ENCODE measurements around the gene GALNT12.

The GALNT12 gene

DNA sequence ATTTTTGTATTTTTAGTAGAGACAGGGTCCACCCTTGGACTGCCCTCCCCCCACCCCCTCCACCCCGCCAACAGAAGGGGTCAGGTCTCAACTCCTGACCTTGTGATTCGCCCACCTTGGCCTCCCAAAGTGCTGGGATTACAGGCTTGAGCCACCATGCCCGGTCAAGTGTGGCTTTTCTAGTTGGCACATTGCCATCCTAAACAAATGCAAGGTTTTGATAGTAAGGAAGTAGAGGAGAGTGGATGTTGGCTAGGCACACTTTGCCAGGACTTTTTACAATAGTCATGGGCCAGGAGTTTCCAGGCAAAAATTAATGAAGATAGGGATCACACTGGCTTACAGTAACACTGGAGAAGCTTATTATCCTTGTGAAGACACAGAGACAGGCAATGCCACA, 62.4 kb downstream of the GALNT12 start:
- H3K36me3 ChIP-seq (ENCODE audit: low read depth) = no peaks in the 10 kb centered on the region
- no peak overlapping the region for H3K27ac ChIP-seq (ENCODE audit: poor library complexity, severe bottlenecking)
- H3K4me3 ChIP-seq (ENCODE audit: severe bottlenecking) = no peak overlapping the region
- DNase-seq (ENCODE audit: low spot score) (no peak), ATAC-seq (ENCODE audit: low read depth) (no peak)
- no peaks in the 10 kb centered on the region for H3K9me3 ChIP-seq (ENCODE audit: severe bottlenecking)
- TF ChIP-seq, protein P1, sequence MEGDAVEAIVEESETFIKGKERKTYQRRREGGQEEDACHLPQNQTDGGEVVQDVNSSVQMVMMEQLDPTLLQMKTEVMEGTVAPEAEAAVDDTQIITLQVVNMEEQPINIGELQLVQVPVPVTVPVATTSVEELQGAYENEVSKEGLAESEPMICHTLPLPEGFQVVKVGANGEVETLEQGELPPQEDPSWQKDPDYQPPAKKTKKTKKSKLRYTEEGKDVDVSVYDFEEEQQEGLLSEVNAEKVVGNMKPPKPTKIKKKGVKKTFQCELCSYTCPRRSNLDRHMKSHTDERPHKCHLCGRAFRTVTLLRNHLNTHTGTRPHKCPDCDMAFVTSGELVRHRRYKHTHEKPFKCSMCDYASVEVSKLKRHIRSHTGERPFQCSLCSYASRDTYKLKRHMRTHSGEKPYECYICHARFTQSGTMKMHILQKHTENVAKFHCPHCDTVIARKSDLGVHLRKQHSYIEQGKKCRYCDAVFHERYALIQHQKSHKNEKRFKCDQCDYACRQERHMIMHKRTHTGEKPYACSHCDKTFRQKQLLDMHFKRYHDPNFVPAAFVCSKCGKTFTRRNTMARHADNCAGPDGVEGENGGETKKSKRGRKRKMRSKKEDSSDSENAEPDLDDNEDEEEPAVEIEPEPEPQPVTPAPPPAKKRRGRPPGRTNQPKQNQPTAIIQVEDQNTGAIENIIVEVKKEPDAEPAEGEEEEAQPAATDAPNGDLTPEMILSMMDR (IDR thresholded peaks at IDR 0.05; ENCODE audit: poor library complexity, severe bottlenecking) = no peak
- H3K27me3 ChIP-seq (ENCODE audit: insufficient read depth, poor library complexity, severe bottlenecking) = no peaks in the 10 kb centered on the region
- H3K4me1 ChIP-seq (ENCODE audit: insufficient read depth, poor library complexity, severe bottlenecking) = peaks cover 25% of the 10 kb centered on the region

DNA sequence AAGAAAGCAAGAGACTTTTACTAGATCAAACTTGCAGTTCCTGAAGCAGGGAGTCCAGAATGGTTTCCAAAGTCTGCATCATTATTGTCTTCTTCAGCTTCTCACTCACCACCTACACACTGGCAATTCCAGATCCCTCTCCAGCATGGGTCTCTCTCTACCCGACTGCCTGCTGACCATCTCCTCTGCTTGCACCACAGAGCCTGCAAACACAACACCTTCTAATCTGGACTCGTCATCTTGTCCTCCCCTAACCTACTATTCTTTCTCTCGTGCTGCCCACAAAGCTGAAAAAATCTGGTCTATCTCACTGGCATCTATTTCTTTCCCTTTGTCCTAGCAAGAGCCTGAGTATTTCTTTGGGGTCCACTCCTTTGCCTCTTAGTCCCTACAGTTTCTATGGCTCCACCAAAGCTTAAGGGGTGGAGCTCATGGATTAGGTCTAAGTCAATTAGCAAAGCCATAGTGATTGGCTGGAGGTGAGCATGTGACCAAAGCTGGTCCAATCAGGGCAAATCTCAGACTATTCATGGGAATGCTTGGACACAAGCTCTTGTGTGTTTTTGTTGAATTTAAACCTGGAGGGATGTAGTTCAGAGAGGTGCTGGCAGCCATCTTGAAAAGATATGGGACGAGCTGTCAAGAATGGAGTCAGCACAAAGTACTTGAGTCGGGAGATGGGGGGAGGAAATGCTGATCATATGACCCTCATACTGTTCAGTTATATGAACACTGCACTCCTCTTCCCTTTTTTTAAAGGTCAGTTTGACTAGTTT, 63.5 kb downstream of the GALNT12 start:
- H3K4me1 ChIP-seq (ENCODE audit: insufficient read depth, poor library complexity, severe bottlenecking) = peaks cover 23% of the 10 kb centered on the region
- H3K9me3 ChIP-seq (ENCODE audit: severe bottlenecking) = no peaks in the 10 kb centered on the region
- H3K27me3 ChIP-seq (ENCODE audit: insufficient read depth, poor library complexity, severe bottlenecking) = no peaks in the 10 kb centered on the region
- no peak for DNase-seq (ENCODE audit: low spot score)
- no peaks in the 10 kb centered on the region for H3K36me3 ChIP-seq (ENCODE audit: low read depth)
- ATAC-seq (ENCODE audit: low read depth) = no peak
- H3K4me3 ChIP-seq (ENCODE audit: severe bottlenecking) = no peak overlapping the region
- H3K27ac ChIP-seq (ENCODE audit: poor library complexity, severe bottlenecking) = no peak overlapping the region
- TF ChIP-seq, protein P1 (IDR thresholded peaks at IDR 0.05; ENCODE audit: poor library complexity, severe bottlenecking) = no peak

GRCh38 chr9:98871558-98872065, 64.1 kb downstream of the GALNT12 start:
- H3K27ac ChIP-seq (ENCODE audit: poor library complexity, severe bottlenecking) = no peak overlapping the region
- H3K36me3 ChIP-seq (ENCODE audit: low read depth) = no peaks in the 10 kb centered on the region
- no peaks in the 10 kb centered on the region for H3K9me3 ChIP-seq (ENCODE audit: severe bottlenecking)
- H3K4me3 ChIP-seq (ENCODE audit: severe bottlenecking) = no peak overlapping the region
- H3K4me1 ChIP-seq (ENCODE audit: insufficient read depth, poor library complexity, severe bottlenecking) = peaks cover 16% of the 10 kb centered on the region
- DNase-seq (ENCODE audit: low spot score) (no peak), ATAC-seq (ENCODE audit: low read depth) (no peak)
- TF ChIP-seq, protein P1 (IDR thresholded peaks at IDR 0.05; ENCODE audit: poor library complexity, severe bottlenecking) = no peak
- no peaks in the 10 kb centered on the region for H3K27me3 ChIP-seq (ENCODE audit: insufficient read depth, poor library complexity, severe bottlenecking)

DNA sequence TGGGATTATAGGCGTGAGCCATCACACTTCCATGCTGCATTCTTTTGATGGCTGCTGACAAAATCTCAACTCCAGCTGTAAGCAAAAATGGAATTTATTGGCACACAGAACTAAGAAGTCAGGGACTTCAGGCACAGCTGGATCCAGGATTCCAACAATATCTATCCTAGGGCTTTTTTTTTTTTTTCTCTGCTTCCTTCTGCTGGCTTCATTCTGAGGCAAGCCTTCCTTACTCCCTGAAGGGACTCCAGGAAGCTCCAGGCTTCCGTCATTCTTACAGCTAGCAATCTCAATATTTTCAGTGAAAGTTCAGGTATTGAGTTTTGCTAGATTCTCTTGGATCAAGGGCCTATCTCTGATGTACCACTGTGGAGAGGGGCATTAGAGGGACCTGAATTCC, 66.1 kb downstream of the GALNT12 start:
- H3K4me3 ChIP-seq (ENCODE audit: severe bottlenecking) = no peak overlapping the region
- no peaks in the 10 kb centered on the region for H3K36me3 ChIP-seq (ENCODE audit: low read depth)
- H3K27ac ChIP-seq (ENCODE audit: poor library complexity, severe bottlenecking) = no peak overlapping the region
- TF ChIP-seq, protein P1 (IDR thresholded peaks at IDR 0.05; ENCODE audit: poor library complexity, severe bottlenecking) = no peak
- DNase-seq (ENCODE audit: low spot score) (no peak), ATAC-seq (ENCODE audit: low read depth) (no peak)
- no peaks in the 10 kb centered on the region for H3K27me3 ChIP-seq (ENCODE audit: insufficient read depth, poor library complexity, severe bottlenecking)
- H3K9me3 ChIP-seq (ENCODE audit: severe bottlenecking) = no peaks in the 10 kb centered on the region
- H3K4me1 ChIP-seq (ENCODE audit: insufficient read depth, poor library complexity, severe bottlenecking) = no peaks in the 10 kb centered on the region

DNA sequence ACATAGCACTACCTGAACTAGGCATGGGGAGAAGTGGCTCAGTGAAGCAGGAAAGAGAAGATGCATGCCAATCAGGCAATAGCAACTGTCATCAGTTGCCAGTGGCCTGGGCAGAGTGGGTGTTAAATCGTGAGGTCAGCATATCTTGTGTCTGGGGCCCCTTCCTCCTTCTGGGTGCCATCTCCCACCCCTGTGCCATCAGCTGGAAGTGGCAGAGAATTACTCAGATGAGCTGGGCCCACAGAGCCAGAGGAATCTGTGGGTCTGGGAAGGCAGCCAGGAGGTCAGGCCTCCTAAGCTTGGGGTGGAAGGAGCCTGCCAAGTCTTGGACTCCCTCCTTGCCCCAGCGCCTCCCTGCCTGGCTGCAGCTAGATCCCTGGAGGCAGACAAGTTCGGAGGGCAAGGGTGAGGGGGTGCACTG, 66.5 kb downstream of the GALNT12 start:
- DNase-seq (ENCODE audit: low spot score) (no peak), ATAC-seq (ENCODE audit: low read depth) (no peak)
- TF ChIP-seq, protein P1 (IDR thresholded peaks at IDR 0.05; ENCODE audit: poor library complexity, severe bottlenecking) = no peak
- H3K27me3 ChIP-seq (ENCODE audit: insufficient read depth, poor library complexity, severe bottlenecking) = no peaks in the 10 kb centered on the region
- H3K27ac ChIP-seq (ENCODE audit: poor library complexity, severe bottlenecking) = no peak overlapping the region
- no peak overlapping the region for H3K4me3 ChIP-seq (ENCODE audit: severe bottlenecking)
- H3K9me3 ChIP-seq (ENCODE audit: severe bottlenecking) = no peaks in the 10 kb centered on the region
- H3K36me3 ChIP-seq (ENCODE audit: low read depth) = no peaks in the 10 kb centered on the region
- H3K4me1 ChIP-seq (ENCODE audit: insufficient read depth, poor library complexity, severe bottlenecking) = no peaks in the 10 kb centered on the region

All from RWPE2 (cell line).